Measurements from ENCODE around the gene MBD3L5. TPM values are rescaled to one million over a fixed set of nuclear protein-coding genes. Genes with fewer than 3 reads are reported as not detected.
"Not testable (repeated sequence)": the region's sequence is repeated elsewhere in the genome, so short reads cannot be mapped to it uniquely, and the experiment has no call there.

The MBD3L5 gene
- total RNA-seq, 2 donors from 2014 or later = not detected

DNA sequence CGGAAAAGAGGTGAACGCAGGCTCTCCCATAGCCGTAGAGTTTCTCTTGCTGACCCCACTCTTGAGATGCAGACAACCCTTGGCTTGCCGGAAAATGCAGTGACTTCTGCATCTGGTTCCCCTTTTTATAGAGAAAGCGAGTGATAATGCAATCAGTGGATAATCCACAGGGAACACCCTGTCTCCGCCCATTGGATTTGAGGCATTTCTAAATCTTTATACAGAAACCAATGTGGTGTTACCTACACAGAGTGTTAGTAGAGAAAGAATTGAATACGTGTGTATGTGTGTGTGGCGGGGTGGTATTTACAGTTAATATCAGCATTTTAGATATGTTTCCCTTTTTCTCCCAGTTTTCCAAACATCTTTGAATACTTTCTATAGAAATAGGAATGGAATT is 28.2 kb downstream of the MBD3L5 start, which contains the start of gene MBD3L3:
Gene MBD3L3 (minus strand): TSS at position 101 of the 400 bp plus-strand sequence. CDS start 71 bp downstream, at position 30.
- H3K27me3 Mint-ChIP-seq; H3K4me3 Mint-ChIP-seq; ATAC-seq; H3K27ac Mint-ChIP-seq; H3K9me3 ChIP-seq (ENCODE audit: control insufficient read depth, low read length, poor library complexity, severe bottlenecking); H3K36me3 Mint-ChIP-seq (ENCODE audit: low read depth); DNase-seq; H3K4me1 Mint-ChIP-seq: not testable (repeated sequence)

DNA sequence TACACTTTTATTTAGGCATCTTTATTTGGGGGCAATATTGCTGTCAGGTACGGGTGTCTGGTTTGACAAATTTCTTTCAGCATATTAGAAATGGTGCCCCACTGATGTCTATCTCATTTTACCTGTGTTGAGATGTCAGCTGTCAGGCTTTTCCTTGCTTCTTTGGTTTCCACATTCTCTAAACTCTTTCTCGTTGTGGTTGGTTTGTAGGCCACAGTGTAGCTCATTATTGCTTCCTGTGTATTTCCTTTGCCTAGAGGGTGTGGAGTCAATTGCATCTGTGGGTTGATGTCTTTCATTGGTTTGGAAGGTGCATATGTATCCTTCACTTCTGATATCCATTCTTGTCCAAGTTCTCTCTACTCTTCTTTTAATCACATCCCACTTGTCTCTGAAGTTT is 29.6 kb downstream of the MBD3L5 start:
- not testable (repeated sequence) for H3K4me1 Mint-ChIP-seq; H3K4me3 Mint-ChIP-seq; H3K27ac Mint-ChIP-seq; H3K9me3 ChIP-seq (ENCODE audit: control insufficient read depth, low read length, poor library complexity, severe bottlenecking); H3K27me3 Mint-ChIP-seq; DNase-seq; H3K36me3 Mint-ChIP-seq (ENCODE audit: low read depth)
- ATAC-seq = peak; percentile 47

DNA sequence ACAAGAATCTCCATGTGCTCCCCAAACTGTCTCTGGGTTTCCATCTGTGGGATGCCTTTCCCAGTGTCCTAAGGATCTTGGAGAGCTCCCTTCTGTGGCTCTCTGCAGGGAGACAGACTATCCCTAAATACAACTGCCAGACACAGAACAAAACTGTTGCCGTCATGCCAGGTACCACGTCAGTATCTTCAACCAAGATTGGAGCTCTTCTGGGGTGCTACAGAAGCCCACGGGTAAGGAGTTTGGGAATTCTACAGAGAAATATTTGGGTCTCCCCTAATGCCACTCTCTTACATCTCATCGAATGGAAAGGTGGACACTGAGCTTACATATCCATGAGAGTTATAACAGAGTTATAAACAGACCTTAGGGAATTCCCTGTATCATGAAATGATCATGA is 33.0 kb downstream of the MBD3L5 start:
- DNase-seq = no peak
- H3K4me3 Mint-ChIP-seq = no peak overlapping the region
- no peaks in the 10 kb centered on the region for H3K4me1 Mint-ChIP-seq
- H3K36me3 Mint-ChIP-seq (ENCODE audit: low read depth) = no peaks in the 10 kb centered on the region
- no peak overlapping the region for H3K27ac Mint-ChIP-seq
- no peaks in the 10 kb centered on the region for H3K9me3 ChIP-seq (ENCODE audit: control insufficient read depth, low read length, poor library complexity, severe bottlenecking)
- H3K27me3 Mint-ChIP-seq = no peaks in the 10 kb centered on the region
- ATAC-seq = no peak

DNA sequence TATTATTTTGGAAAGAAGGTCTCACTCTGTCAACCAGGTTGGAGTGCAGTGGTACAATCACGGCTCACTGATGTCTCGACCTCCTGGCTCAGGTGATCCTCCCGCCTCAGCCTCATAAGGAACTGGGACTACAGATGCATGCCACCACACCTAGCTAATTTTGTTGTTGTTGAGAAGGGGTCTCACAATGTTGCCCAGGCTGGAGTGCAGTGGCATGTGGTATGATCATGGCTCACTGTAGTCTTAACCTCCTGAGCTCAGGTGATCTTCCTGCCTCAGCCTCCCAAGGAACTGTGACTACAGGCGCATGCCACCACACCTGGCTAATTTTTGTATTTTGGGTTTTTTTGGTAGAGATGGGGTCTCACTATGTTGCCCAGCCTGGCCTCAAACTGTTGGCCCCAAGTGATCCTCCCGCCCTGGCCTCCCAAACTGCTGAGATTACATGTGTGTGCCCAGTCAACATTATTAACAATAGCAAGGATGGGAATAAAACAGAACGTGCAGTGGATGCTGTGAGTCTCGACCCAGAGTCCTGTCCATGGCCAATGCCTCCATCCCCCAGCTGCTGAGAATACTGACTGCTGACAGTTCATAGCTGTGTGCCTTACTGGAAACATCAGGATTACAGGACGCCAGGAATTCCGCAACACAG is 33.5 kb downstream of the MBD3L5 start:
- peaks cover 2% of the 10 kb centered on the region for H3K4me1 Mint-ChIP-seq
- no peak overlapping the region for H3K27ac Mint-ChIP-seq
- no peaks in the 10 kb centered on the region for H3K9me3 ChIP-seq (ENCODE audit: control insufficient read depth, low read length, poor library complexity, severe bottlenecking)
- H3K4me3 Mint-ChIP-seq = no peak overlapping the region
- no peaks in the 10 kb centered on the region for H3K27me3 Mint-ChIP-seq
- no peak for ATAC-seq
- no peaks in the 10 kb centered on the region for H3K36me3 Mint-ChIP-seq (ENCODE audit: low read depth)
- DNase-seq = no peak

DNA sequence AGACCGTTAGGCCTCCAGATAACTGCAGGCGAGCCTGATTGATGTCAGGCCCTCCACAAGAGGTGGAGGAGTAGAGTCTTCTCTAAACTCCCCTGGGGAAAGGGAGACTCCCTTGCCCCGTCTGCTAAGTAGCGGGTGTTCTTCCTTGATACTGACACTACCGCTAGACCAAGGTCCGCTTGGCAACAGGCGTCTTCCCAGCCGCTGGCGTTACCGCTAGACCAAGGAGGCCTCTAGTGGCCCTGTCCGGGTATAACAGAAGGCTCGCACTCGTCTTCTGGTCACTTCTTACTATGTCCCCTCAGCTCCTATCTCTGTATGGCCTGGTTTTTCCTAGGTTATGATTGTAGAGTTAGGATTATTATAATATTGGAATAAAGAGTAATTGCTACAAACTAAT is 36.7 kb downstream of the MBD3L5 start:
- not testable (repeated sequence) for ATAC-seq; H3K4me1 Mint-ChIP-seq; H3K27ac Mint-ChIP-seq; H3K4me3 Mint-ChIP-seq; H3K27me3 Mint-ChIP-seq; H3K36me3 Mint-ChIP-seq (ENCODE audit: low read depth); H3K9me3 ChIP-seq (ENCODE audit: control insufficient read depth, low read length, poor library complexity, severe bottlenecking); DNase-seq

DNA sequence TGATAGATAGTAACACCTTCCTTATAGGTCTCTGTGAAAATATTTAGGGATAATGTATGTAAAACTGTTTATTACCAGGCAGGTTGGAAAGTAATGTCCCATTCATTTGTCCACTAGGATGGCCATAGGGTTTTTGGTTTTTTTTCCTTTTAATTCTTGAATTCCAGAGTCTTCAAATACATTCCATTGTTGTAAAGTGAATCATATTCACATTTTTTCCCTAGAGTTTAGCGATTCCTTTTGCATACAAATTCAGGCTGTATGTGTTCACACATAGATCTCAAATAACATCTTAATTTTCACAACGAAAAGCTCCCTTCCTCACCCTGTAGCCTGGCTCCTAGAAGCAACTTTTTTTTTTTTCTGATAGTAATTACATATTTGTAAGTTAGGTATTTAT is 37.3 kb downstream of the MBD3L5 start:
- no peak overlapping the region for H3K4me3 Mint-ChIP-seq
- peaks cover 11% of the 10 kb centered on the region for H3K4me1 Mint-ChIP-seq
- no peak for ATAC-seq
- H3K36me3 Mint-ChIP-seq (ENCODE audit: low read depth) = peaks cover 6% of the 10 kb centered on the region
- H3K27me3 Mint-ChIP-seq = no peaks in the 10 kb centered on the region
- H3K27ac Mint-ChIP-seq = no peak overlapping the region
- no peaks in the 10 kb centered on the region for H3K9me3 ChIP-seq (ENCODE audit: control insufficient read depth, low read length, poor library complexity, severe bottlenecking)
- no peak for DNase-seq

DNA sequence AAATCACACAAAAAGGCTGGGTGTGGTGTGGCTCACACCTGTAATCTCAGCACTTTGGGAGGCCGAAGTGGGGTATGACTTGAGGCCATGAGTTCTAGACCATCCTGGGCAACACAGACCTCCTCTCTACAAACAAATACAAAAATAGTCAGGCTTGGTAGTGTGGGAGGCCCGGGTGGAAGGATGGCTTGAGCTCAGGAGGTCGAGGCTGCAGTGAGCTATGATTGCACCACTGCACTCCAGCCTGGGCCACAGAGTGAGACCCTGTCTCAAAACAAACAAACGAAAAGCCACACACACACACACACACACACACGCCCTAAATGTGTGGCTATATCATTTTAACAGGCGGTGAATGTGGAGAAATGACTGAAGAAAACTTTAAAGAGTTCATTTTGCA is 38.2 kb downstream of the MBD3L5 start:
- DNase-seq = no peak

DNA sequence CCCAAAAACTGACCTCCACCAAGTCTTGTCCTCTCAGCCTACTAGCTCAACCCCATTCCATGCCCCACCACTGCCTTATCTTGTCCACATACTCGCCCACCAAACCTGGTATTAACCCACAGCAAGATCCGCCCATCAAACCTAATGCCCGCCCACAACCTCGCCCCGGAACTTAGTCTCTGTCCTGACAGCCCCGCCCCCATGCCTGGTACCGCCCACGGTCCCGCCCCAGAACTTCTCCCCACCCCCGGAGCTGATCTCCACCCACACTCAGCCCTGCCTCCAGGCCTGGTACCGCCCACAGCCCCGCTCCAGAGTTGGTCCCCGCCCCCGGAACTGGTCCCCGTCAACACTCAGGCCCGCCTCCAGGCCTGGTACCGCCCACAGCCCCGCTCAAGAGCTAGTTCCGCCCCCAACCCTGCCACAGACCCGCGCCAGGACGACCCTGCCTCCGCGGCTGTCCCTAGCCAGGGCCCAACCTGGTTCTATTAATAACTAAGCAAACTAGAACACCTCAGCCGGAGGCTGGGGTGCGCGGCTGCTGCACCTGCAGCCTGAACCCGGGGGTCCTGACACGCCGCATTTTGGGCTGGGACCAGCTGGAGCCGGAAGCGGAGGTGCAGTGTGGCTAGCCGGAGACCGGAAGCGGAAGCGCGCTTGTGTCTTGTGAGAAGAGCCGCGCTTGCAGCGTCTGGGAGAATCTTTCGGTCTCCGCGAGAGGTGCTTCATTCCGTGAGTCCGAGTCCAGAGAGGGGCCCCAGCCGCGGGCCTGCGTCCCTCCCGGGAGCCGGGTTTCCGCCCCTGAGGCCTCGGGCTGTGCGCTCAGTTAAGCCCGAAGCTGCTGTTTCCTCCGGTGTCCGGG is 38.9 kb downstream of the MBD3L5 start, which contains the start of gene ZNF557:
Gene ZNF557 (plus strand): TSS at position 662 of the 862 bp plus-strand sequence. CDS start 5,372 bp downstream, outside the sequence.
- ATAC-seq (peak; percentile 98), DNase-seq (peak; percentile 98 to 99 (median 98))
- no peaks in the 10 kb centered on the region for H3K9me3 ChIP-seq (ENCODE audit: control insufficient read depth, low read length, poor library complexity, severe bottlenecking)
- Mint-ChIP-seq H3K4me1 (peaks cover 14% of the 10 kb centered on the region), H3K4me3 (peak within 1 kb of the TSS; percentile 95), H3K36me3 (ENCODE audit: low read depth) (peaks cover 8% of the 10 kb centered on the region), H3K27me3 (no peaks in the 10 kb centered on the region), H3K27ac (peak within 1 kb of the TSS; percentile 94)

More for the DNA sequence above, 38.2 kb downstream of the MBD3L5 start:
- Mint-ChIP-seq H3K4me1 (peaks cover 13% of the 10 kb centered on the region), H3K27me3 (no peaks in the 10 kb centered on the region), H3K36me3 (ENCODE audit: low read depth) (peaks cover 7% of the 10 kb centered on the region), H3K4me3 (peak overlapping the region; percentile 95), H3K27ac (peak overlapping the region; percentile 94)
- H3K9me3 ChIP-seq (ENCODE audit: control insufficient read depth, low read length, poor library complexity, severe bottlenecking) = no peaks in the 10 kb centered on the region
- ATAC-seq = no peak

DNA sequence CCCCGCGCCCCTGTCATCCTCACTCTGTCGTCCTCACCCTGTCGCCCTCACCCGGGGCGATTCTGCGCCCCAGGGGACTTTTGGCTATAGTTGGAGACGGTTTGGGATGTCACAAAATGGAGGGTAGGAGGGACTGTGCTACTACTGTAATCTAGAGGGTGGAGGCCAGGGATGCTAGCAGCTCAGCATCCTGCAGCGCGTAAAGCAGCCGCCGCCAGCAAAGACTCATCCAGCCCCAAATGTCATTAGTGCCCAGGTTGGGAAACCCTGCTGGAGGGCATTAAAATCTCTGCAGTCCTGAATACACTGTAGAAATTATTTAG is 39.5 kb downstream of the MBD3L5 start:
- ATAC-seq (peak; percentile 12), DNase-seq (no peak)
- peak overlapping the region; percentile 94 for H3K27ac Mint-ChIP-seq
- peaks cover 11% of the 10 kb centered on the region for H3K36me3 Mint-ChIP-seq (ENCODE audit: low read depth)
- H3K27me3 Mint-ChIP-seq = no peaks in the 10 kb centered on the region
- H3K4me1 Mint-ChIP-seq = peaks cover 16% of the 10 kb centered on the region
- H3K4me3 Mint-ChIP-seq = peak overlapping the region; percentile 95
- no peaks in the 10 kb centered on the region for H3K9me3 ChIP-seq (ENCODE audit: control insufficient read depth, low read length, poor library complexity, severe bottlenecking)

DNA sequence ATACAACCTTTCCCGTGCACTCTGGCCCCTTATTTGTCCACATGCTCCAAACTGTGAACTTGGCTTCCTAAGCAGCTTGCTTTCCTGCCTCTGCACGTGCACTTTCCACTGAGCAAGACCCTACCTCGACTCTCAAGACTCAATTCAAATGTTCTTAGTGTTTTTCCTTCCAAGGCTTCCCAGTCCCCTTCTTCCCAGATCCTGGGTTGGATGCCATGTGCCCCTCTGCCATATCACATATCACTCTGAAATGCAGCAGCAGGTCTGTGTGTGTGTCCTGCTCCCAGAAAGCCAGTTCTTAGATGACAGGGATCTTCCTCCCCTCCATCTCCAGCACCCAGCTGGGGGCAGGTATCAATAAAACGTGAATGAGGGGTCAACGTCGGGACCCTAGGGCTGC is 42.2 kb downstream of the MBD3L5 start:
- peaks cover 16% of the 10 kb centered on the region for H3K4me1 Mint-ChIP-seq
- peak overlapping the region; percentile 1 for H3K27ac Mint-ChIP-seq
- peaks cover 11% of the 10 kb centered on the region for H3K9me3 ChIP-seq (ENCODE audit: control insufficient read depth, low read length, poor library complexity, severe bottlenecking)
- no peak overlapping the region for H3K4me3 Mint-ChIP-seq
- DNase-seq = no peak
- no peak for ATAC-seq
- no peaks in the 10 kb centered on the region for H3K27me3 Mint-ChIP-seq
- H3K36me3 Mint-ChIP-seq (ENCODE audit: low read depth) = peaks cover 19% of the 10 kb centered on the region

DNA sequence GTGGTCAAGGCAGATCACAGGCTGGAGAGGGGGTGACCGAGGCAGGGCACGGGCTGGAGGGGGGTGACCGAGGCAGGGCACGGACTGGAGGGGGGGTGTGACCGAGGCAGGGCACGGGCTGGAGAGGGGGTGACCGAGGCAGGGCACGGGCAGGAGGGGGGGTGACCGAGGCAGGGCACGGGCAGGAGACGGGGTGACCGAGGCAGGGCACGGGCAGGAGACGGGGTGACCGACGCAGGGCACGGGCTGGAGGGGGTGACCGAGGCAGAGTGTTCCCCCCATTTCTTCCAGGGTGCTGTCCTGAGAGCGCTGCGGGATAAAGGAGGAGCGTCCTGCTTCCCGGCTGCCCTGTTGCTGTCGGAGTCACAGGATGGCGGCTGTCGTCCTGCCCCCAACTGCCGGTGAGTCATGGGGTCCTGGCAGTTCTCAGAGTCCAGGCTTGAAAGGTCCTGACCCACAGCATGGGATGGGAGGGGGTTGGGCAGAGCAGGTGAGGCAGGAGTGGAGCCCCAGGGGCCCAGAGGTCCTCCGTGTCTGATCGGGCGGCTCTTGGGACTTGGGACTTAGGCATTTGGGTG is 44.4 kb downstream of the MBD3L5 start:
- Mint-ChIP-seq H3K4me3 (no peak overlapping the region), H3K36me3 (ENCODE audit: low read depth) (peaks cover 26% of the 10 kb centered on the region), H3K27ac (no peak overlapping the region), H3K4me1 (peaks cover 9% of the 10 kb centered on the region), H3K27me3 (no peaks in the 10 kb centered on the region)
- peaks cover 28% of the 10 kb centered on the region for H3K9me3 ChIP-seq (ENCODE audit: control insufficient read depth, low read length, poor library complexity, severe bottlenecking)
- ATAC-seq (no peak), DNase-seq (no peak)

DNA sequence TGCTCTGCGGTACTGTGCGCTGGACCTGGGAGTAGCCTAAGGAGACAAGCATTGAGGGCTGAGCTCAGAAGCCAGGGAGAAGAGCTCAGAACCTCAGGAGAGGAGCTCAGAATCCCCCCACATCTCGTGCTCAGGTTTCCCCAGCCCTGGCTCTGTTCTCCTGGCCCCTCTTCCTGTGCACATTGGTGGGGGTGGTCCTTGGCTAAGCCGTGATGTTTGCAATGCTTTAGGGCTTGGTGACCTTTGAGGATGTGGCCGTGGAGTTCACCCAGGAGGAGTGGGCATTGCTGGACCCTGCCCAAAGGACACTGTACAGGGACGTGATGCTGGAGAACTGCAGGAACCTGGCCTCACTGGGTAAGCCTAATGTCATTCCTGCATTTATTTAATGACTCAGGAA is 45.8 kb downstream of the MBD3L5 start:
- Mint-ChIP-seq H3K4me3 (no peak overlapping the region), H3K4me1 (peaks cover 9% of the 10 kb centered on the region), H3K27ac (no peak overlapping the region), H3K36me3 (ENCODE audit: low read depth) (peaks cover 29% of the 10 kb centered on the region), H3K27me3 (no peaks in the 10 kb centered on the region)
- peaks cover 41% of the 10 kb centered on the region for H3K9me3 ChIP-seq (ENCODE audit: control insufficient read depth, low read length, poor library complexity, severe bottlenecking)
- no peak for DNase-seq
- no peak for ATAC-seq

DNA sequence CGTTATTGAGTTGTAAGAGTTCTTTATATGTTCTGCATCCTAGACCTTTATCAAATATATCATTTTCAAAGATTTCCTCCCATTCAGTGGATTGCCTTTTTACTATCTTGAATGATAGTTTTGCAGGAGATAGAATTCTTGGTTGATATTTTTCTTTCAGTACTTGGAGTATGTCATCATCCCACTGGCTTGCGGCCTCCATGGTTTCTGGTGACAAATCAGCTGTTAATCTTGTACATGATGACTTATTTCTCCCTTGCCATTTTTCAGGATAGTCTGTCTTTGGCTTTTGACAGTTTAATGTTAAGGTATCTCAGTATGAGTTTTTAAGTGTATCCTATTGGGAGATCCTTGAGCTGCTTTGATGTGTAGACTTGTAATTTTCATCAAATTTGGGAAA is 47.6 kb downstream of the MBD3L5 start:
- Mint-ChIP-seq H3K36me3 (ENCODE audit: low read depth) (peaks cover 25% of the 10 kb centered on the region), H3K27ac (no peak overlapping the region), H3K27me3 (no peaks in the 10 kb centered on the region), H3K4me1 (peaks cover 3% of the 10 kb centered on the region), H3K4me3 (no peak overlapping the region)
- H3K9me3 ChIP-seq (ENCODE audit: control insufficient read depth, low read length, poor library complexity, severe bottlenecking) = peaks cover 59% of the 10 kb centered on the region
- ATAC-seq (no peak), DNase-seq (no peak)

Data from T-helper 17 cell (primary cell).